Fibroblast of lung (primary cell): ENCODE measurements around the gene SRR.

Experiments
- EZH2 ChIP-seq: IDR thresholded peaks from 2 replicates; pipeline ENCODE4 v1.5.1; 2012; ENCODE audit warnings: low read length, control low read depth, mild to moderate bottlenecking; ENCODE audit errors: missing control alignments
- TF ChIP-seq, protein P1 (sequence below), 2 donors: IDR thresholded peaks in 1 of 2; conservative IDR thresholded peaks in 1 of 2; 1 replicate in 1 of 2; 2 replicates in 1 of 2; pipeline ENCODE4 v1.5.1; 2011 to 2012; ENCODE audit warnings: low read length in 2 of 2, control low read depth in 1 of 2, inconsistent platforms in 1 of 2, low read depth in 1 of 2, mild to moderate bottlenecking in 1 of 2

DNA sequence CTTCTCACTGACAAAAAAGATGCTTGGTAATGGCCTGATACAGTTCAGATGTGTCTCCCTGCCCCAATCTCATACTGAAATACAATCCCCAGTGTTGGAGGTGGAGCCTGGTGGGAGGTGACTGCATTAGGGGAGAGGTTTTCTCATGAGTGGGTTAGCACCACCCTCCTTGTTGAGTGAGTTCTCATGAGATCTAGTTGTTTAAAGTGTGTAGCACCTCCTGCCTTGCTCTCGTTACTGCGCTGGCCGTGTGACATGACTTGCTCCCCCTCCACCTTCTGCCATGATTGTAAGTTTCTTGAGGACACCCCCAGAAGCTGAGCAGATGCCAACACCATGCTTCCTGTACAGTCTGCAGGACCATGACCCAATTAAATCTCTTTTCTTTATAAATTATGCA, 27.6 kb downstream of the SRR start:
- TF ChIP-seq, protein P1, sequence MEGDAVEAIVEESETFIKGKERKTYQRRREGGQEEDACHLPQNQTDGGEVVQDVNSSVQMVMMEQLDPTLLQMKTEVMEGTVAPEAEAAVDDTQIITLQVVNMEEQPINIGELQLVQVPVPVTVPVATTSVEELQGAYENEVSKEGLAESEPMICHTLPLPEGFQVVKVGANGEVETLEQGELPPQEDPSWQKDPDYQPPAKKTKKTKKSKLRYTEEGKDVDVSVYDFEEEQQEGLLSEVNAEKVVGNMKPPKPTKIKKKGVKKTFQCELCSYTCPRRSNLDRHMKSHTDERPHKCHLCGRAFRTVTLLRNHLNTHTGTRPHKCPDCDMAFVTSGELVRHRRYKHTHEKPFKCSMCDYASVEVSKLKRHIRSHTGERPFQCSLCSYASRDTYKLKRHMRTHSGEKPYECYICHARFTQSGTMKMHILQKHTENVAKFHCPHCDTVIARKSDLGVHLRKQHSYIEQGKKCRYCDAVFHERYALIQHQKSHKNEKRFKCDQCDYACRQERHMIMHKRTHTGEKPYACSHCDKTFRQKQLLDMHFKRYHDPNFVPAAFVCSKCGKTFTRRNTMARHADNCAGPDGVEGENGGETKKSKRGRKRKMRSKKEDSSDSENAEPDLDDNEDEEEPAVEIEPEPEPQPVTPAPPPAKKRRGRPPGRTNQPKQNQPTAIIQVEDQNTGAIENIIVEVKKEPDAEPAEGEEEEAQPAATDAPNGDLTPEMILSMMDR (conservative IDR thresholded peaks at IDR 0.05 in 1 of 2, IDR thresholded peaks at IDR 0.05 in 1 of 2; ENCODE audit: low read depth in 1 of 2, low read length in 2 of 2) = no peak
- TF ChIP-seq EZH2 = no peak
